Osteoblast (primary cell): ENCODE results near the gene KCNK1. TPM values are rescaled to one million over a fixed set of nuclear protein-coding genes. Genes with fewer than 3 reads are reported as not detected.
"Not testable (repeated sequence)": the region's sequence is repeated elsewhere in the genome, so short reads cannot be mapped to it uniquely, and the experiment has no call there.

Experiments
- DNase-seq: peaks from one replicate; pipeline ENCODE4 v3.0.0; 2011; ENCODE audit warnings: low spot score, mixed read lengths; ENCODE audit not compliant: insufficient read length; ENCODE audit errors: missing footprints
- H2AFZ ChIP-seq: 2 replicates; pipeline ENCODE4 v1.6.0; 2011; ENCODE audit warnings: mild to moderate bottlenecking, low read length
- H3K27ac ChIP-seq: 2 replicates; pipeline ENCODE4 v1.5.1; 2011; ENCODE audit warnings: mild to moderate bottlenecking, low read depth, low read length, moderate library complexity
- H3K27me3 ChIP-seq: 2 replicates; pipeline ENCODE4 v1.6.0; 2012; ENCODE audit warnings: mild to moderate bottlenecking, control low read depth, inconsistent platforms, low read length, moderate library complexity; ENCODE audit not compliant: insufficient read depth
- H3K36me3 ChIP-seq: 2 replicates; pipeline ENCODE4 v1.5.1; 2011; ENCODE audit warnings: mild to moderate bottlenecking, low read length, control low read depth, moderate library complexity; ENCODE audit not compliant: insufficient read depth
- H3K4me1 ChIP-seq: 2 replicates; pipeline ENCODE4 v1.5.1; 2011; ENCODE audit warnings: mild to moderate bottlenecking, low read length, control low read depth, moderate library complexity; ENCODE audit not compliant: insufficient read depth
- H3K4me2 ChIP-seq: 2 replicates; pipeline ENCODE4 v1.6.0; 2011; ENCODE audit warnings: mild to moderate bottlenecking, low read length; ENCODE audit not compliant: insufficient read depth
- H3K4me3 ChIP-seq: fragments of 200-600 bp; sonication (generic); 3 replicates; pipeline ENCODE4 v1.5.1; 2012; ENCODE audit warnings: mild to moderate bottlenecking, low read length, inconsistent platforms; ENCODE audit not compliant: insufficient read depth
- H3K79me2 ChIP-seq: 2 replicates; pipeline ENCODE4 v1.6.0; 2012; ENCODE audit warnings: mild to moderate bottlenecking, low read length, control low read depth, inconsistent platforms; ENCODE audit not compliant: insufficient read depth
- H3K9me3 ChIP-seq: 2 replicates; pipeline ENCODE4 v1.5.1; 2011; ENCODE audit warnings: low read depth, low read length, control low read depth
- H4K20me1 ChIP-seq: 2 replicates; pipeline ENCODE4 v1.6.0; 2012; ENCODE audit warnings: mild to moderate bottlenecking, low read length, control low read depth; ENCODE audit not compliant: insufficient read depth
- total RNA-seq: library from RNA; depleted of rRNA; stranded (reverse); fragments of >200 nt; gene quantifications from 2 replicates; pipeline ENCODE4 v1.2.3, GENCODE V29; 2012
- TF ChIP-seq, protein P1 (sequence below): IDR thresholded peaks from 2 replicates; pipeline ENCODE4 v1.5.1; 2011; ENCODE audit warnings: mild to moderate bottlenecking, low read depth, low read length, moderate library complexity; ENCODE audit errors: extremely low read depth

The KCNK1 gene
- total RNA-seq, 1 donor = 3.6 TPM

DNA sequence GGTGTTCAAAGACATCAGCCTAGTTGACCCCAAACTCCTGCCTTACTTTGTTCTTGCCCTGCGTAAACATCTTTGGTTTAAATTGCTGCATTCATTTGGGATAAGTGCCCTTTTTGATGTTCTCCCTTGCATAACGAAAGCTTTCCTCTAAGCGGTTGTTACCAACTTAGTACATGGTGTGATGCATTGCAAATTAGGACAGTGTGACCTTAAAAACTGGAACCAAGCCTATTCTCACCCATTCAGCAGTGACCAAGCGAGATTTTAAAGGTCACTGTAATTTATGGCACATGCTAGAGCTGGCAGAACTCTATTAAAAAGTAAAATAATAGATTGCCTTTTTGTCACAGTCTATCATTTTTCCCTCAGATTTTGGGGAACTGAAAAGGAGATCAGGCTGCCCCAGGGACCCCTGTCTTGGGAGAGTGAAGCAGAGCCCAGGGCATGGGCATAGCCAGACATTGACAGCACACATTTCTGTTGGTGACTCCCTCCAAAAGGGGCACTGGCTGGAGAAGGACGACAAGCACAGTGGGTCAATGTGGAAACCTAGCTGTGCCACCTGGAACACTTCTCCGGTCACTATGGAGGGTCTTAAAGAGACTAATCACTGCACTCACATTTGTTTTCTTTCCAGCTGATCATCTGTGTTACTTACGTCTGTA lies 63.9 kb downstream of the KCNK1 start:
- no peak for DNase-seq
- Histone ChIP-seq H3K4me2 (no peak overlapping the region), H4K20me1 (no peaks in the 10 kb centered on the region), H3K4me1 (no peaks in the 10 kb centered on the region), H3K9me3 (no peaks in the 10 kb centered on the region), H2AFZ (no peak overlapping the region), H3K79me2 (no peaks in the 10 kb centered on the region), H3K36me3 (no peaks in the 10 kb centered on the region), H3K27me3 (no peaks in the 10 kb centered on the region), H3K27ac (no peak overlapping the region), H3K4me3 (no peak overlapping the region)
- TF ChIP-seq, protein P1, sequence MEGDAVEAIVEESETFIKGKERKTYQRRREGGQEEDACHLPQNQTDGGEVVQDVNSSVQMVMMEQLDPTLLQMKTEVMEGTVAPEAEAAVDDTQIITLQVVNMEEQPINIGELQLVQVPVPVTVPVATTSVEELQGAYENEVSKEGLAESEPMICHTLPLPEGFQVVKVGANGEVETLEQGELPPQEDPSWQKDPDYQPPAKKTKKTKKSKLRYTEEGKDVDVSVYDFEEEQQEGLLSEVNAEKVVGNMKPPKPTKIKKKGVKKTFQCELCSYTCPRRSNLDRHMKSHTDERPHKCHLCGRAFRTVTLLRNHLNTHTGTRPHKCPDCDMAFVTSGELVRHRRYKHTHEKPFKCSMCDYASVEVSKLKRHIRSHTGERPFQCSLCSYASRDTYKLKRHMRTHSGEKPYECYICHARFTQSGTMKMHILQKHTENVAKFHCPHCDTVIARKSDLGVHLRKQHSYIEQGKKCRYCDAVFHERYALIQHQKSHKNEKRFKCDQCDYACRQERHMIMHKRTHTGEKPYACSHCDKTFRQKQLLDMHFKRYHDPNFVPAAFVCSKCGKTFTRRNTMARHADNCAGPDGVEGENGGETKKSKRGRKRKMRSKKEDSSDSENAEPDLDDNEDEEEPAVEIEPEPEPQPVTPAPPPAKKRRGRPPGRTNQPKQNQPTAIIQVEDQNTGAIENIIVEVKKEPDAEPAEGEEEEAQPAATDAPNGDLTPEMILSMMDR = no peak

GRCh38 chr1:233679030-233679429 lies 65.1 kb downstream of the KCNK1 start:
- no peaks in the 10 kb centered on the region for H3K4me1 ChIP-seq
- H3K9me3 ChIP-seq = no peaks in the 10 kb centered on the region
- H3K27ac ChIP-seq = no peak overlapping the region
- H3K36me3 ChIP-seq = no peaks in the 10 kb centered on the region
- H3K79me2 ChIP-seq = no peaks in the 10 kb centered on the region
- H3K4me3 ChIP-seq = no peak overlapping the region
- no peaks in the 10 kb centered on the region for H3K27me3 ChIP-seq
- no peaks in the 10 kb centered on the region for H4K20me1 ChIP-seq
- DNase-seq = no peak
- H2AFZ ChIP-seq = no peak overlapping the region
- H3K4me2 ChIP-seq = no peak overlapping the region
- TF ChIP-seq, protein P1 = no peak

GRCh38 chr1:233679591-233680373 lies 65.9 kb downstream of the KCNK1 start:
- no peaks in the 10 kb centered on the region for H3K79me2 ChIP-seq
- H3K4me1 ChIP-seq = no peaks in the 10 kb centered on the region
- H3K27ac ChIP-seq = no peak overlapping the region
- no peak overlapping the region for H3K4me3 ChIP-seq
- TF ChIP-seq, protein P1 = no peak
- no peaks in the 10 kb centered on the region for H3K36me3 ChIP-seq
- H3K9me3 ChIP-seq = no peaks in the 10 kb centered on the region
- DNase-seq = no peak
- no peaks in the 10 kb centered on the region for H4K20me1 ChIP-seq
- no peaks in the 10 kb centered on the region for H3K27me3 ChIP-seq
- no peak overlapping the region for H2AFZ ChIP-seq
- no peak overlapping the region for H3K4me2 ChIP-seq

GRCh38 chr1:233681285-233681684 lies 67.4 kb downstream of the KCNK1 start:
- H3K27ac ChIP-seq = no peak overlapping the region
- no peaks in the 10 kb centered on the region for H3K9me3 ChIP-seq
- H4K20me1 ChIP-seq = no peaks in the 10 kb centered on the region
- no peaks in the 10 kb centered on the region for H3K27me3 ChIP-seq
- no peaks in the 10 kb centered on the region for H3K79me2 ChIP-seq
- H3K4me2 ChIP-seq = no peak overlapping the region
- no peaks in the 10 kb centered on the region for H3K36me3 ChIP-seq
- DNase-seq = no peak
- H3K4me3 ChIP-seq = no peak overlapping the region
- TF ChIP-seq, protein P1 = no peak
- no peaks in the 10 kb centered on the region for H3K4me1 ChIP-seq
- H2AFZ ChIP-seq = no peak overlapping the region

DNA sequence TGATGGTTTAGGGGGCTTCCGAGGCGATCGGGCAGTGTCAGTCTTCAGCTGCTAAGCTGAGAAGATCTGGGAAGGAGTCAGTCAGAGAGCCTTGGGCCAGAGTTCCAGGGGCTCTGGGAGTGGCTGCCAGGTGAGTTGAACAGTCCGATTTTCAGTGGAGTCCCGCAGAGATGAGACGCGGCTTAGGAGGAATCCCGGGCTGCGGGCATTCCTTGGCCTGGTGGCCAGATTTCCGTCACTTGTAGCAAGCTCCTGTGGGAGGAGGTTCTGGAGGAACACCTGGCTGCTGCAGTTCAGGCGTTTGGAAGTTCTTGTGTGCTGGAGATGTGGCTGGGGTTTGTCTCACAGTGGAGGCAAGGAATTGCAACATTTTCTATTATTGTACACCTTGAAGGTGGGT lies 72.7 kb downstream of the KCNK1 start:
- not testable (repeated sequence) for H3K27me3 ChIP-seq, H4K20me1 ChIP-seq, H3K36me3 ChIP-seq, H3K27ac ChIP-seq, H3K79me2 ChIP-seq, H3K4me1 ChIP-seq, H2AFZ ChIP-seq, H3K4me2 ChIP-seq, H3K9me3 ChIP-seq, DNase-seq, H3K4me3 ChIP-seq
